NCI-H187 (cell line): ENCODE measurements around the gene DOP1A.

ENCODE experiments used
- DNase-seq, 2 experiments: peaks; one replicate each; lab custom pipeline; 2025; lab: John Stamatoyannopoulos, UW

The DOP1A gene

DNA sequence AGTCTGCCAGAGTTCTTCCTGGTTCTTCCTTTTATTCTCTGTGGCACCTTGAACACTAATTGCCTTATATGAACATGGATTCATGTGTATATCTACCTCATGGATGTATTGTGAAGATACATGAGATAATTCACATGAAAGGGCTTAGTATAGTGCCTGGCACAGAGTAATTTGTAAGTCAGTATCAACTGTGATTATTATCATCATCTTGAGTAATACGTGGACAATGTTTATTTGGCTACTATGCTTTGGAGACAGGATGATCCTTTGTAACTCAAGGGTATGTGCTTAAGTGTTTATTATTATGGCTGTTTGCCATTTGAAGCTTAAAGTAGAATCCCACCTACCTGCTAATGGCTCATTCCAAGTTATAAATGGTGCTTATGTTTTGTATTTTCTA lies 16.0 kb downstream of the DOP1A start:
- DNase-seq, result no peak

DNA sequence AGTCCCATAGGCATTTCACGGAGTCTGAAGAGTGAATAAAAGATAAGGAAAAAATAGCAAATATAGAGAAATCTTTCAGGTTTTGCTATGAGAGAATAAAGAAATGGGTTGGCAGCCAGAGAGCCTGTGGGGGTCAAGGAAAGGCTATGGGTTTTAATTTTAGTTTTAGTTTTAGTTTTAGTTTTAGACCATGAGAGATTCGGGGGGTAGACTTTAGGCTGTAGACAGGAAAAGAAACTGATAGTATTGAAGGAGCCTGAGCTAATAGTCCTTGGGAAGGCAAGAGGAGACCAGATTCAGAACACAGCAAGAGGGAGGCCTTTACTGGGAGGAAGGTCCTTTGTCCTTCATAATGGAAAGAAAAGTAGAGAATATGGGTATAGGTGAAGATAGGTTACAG lies 19.3 kb downstream of the DOP1A start:
- DNase-seq, result no peak

DNA sequence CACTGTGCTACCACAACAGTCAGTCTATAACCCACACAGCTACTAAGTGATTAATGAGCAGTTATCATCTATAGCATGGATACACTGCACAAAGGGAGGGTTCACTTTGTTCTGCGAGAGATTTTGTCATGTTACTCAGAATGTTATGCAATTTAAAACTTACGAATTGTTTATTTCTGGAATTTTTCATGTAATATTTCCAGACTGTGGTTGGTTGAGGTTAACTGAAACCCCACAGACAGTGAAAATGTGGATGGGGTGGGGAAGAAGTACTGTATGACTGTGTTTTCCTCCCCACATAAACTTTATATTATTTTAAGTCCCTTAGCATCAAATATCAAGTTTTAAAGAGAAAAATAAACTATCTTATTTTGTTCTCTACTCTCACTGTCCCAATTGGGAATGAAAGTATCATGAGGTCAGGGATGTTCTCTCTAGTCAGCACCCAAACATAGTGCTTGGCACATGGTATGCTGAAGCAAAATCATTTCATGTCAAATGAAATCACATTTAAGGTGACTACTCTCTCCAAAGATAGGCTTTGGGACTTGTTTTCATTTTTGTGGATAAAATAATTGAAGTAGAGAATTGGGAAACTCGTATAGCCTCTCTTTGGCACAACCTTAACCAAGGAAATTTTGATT lies 25.4 kb downstream of the DOP1A start:
- DNase-seq, result no peak

DNA sequence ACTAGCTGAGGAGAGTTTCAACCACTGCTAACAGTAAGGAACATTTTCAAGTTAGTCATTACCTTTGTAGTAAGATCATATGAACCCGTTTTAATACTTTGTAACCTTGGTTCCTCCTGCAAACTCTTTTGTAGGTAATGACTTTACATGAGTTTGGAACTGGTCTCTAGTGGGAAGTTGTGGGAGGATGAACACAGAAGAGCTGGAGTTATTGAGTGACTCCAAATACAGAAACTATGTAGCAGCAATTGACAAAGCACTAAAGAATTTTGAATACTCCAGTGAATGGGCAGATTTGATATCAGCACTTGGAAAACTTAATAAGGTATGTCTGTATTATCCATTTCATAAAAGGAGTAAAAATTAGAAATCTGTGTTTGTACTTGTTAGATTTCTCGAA lies 29.3 kb downstream of the DOP1A start:
- DNase-seq, result no peak

DNA sequence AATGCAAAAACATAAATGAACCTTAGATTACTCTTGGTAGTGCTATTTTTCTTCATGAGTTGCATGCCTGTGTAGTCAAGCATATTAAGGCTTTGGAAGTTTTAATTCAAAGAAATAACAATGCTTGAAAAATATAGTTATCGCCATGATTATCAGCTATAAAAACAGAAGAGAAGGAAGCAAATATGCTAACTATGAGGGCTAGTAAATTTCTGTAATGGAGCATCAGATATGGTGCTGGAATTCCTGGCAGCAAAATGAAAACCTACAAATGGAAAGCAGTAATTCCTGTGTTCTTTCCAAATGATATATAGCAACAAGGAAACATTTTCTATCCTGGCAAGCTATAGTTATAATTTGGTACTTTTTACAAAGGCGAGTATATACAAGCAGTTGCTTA lies 29.7 kb downstream of the DOP1A start:
- DNase-seq, result no peak

DNA sequence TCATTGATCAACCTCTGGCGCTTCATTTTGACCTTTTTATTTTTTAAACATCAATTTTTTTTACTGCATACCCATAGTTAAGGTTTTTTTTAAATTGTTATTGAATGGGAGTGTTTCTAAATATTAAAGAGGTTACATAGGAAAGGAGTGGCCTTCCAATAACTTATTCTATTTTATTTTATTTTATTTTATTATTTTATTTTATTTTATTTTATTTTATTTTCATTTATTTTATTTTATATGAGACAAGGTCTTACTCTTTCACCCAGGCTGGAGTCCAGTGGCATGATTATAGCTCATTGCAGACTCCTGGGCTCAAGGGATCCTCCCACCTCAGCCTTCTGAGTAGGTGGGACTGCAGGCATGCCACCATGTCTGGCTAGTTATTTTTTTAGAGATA lies 30.2 kb downstream of the DOP1A start:
- DNase-seq, result no peak

DNA sequence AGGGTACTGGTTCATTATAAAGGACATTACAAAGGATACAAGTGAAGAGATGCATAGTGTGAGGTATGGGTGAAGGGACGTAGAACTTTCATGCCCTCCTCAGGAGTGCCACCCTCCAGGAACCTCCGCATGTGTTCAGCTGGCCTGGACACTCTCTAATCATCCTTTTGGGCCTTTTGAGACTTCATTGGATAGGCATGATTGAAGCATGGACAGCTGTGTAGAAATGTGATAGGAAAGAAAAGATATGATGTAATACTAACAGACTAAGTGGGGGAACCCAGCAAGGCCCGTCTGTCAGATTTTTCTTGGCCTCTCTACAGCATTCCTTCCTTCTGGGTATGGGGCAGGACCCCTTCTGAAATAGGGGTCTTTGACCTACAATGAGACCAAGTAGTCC lies 31.1 kb downstream of the DOP1A start:
- no peak for DNase-seq

DNA sequence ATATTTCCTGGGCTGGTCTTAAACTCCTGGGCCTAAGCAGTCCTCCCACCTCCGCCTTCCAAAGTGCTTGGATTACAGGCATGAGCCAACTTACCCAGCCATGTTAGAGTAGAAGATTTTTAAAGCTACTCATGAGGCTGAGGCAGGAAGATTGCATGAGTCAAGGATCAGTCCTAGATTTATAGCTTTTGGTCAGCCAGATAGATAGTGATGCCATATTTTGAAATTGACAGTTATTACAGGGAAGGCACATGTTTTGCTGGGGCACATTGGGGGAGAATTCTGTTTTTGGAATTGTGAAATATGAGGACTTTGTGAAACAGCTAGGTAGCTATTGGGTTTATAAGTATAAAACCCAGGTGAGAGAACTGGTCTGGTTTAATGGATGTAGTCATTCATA lies 40.9 kb downstream of the DOP1A start:
- no peak for DNase-seq

DNA sequence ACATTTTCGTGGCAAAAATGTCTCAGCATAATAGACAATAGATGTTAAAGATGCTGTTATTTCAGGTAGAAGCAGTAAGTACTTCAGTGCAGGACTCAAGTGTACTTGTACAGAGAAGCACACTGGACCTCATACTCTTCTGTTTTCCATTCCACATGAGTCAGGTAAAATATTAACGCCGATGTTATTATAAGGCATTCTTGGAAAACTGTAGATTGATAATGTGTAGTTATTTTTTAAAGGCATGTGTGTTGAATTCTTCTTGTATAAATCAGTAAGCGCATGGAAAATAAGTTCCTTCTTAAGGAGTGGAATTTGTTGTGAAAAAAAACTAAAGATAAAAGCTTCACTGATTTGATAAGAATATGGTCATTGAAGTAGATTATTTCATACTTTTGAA lies 45.8 kb downstream of the DOP1A start:
- DNase-seq, result no peak

DNA sequence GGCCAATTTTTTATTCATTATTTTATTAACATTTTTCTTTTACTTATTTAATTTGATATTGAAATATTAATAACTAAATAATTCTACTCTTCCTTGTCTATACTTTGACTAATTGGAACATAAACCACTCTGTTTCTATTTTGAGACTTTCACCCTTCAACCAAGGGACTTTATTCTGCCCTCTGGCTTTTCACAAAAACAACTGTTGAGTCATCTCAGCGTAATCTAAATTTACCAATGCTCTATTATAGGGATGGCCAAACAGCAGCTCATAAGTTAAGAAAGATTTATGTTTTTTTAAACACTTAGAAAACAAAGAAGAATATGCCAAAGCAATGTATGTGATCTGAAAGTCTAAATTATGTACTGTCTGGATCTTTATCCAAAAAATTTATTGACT lies 46.7 kb downstream of the DOP1A start:
- DNase-seq, result no peak

DNA sequence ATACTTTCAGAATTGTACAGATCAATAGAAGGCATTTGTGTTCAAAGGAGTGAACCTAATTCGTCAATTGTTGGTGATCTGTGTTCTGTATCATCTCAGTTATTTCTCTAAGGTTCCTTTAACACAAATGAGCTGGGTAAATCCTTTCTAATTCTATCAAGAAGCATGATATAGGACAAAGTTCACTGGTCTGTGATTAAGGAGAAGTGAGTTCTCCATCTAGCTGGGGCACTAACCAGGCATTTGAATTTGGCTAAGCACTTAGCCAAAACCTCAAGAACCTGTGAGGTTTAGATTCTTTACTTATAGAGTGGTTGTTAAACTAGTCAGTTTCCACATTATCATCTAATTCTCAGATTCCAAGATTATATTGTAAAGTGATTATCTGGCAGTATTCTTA lies 50.3 kb downstream of the DOP1A start:
- no peak for DNase-seq

DNA sequence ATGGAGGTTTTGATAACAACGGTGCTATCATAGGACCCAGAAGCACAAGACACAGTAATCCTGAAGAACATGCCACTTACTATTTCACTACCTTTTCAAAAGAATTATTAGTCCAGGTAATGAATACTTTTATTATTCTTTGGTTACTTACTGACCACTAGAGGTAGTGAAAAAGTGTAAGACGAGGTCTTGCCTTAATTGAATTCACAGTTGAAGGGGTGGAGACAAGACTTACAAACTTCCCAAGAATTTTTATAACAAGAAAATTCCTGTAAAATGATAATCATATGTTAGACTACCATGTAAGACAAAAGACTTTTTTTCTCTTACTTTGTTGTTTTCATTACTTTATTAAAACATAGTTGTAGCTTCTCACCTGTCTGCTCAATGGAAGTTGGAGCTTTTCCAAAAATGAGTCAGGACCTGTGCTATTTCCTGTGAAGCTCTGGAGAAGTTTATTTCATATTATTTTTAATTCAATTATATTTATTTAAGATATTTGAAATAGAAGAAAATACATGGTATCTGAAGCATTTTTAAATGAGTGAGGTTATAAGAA lies 52.4 kb downstream of the DOP1A start:
- no peak for DNase-seq

DNA sequence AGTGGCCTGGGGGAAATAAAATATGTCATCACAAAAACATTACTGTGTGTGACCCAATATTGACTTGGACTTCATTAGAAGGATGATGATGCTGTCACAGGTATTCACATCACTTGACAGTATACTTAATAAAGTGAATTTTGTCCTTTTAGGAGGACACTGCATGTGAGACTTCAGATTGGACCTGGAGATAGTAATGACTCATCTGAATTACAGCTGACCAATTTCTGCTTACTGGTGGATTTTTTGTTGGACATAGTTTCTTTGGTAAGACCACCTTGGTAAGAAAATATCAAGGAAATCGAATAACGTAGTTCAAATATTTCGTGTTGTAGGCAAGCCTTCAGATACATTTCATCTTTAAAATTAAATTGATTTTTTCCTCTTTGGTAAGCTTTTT lies 57.1 kb downstream of the DOP1A start:
- DNase-seq, result no peak

DNA sequence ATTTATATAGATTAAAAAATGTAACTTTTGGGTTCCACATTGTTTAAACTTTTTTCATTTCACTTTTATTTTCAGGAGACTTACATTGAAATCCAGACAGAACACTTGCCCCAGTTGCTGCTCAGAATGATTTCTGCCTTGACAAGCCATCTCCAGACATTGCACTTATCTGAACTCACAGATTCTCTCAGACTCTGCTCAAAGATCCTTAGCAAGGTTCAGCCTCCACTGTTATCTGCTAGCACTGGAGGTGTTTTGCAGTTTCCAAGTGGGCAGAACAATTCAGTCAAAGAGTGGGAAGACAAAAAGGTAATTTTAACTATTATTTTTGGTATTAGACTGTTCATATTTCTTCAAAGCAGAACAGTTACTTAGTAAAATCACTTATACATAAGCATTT lies 58.0 kb downstream of the DOP1A start:
- no peak for DNase-seq

DNA sequence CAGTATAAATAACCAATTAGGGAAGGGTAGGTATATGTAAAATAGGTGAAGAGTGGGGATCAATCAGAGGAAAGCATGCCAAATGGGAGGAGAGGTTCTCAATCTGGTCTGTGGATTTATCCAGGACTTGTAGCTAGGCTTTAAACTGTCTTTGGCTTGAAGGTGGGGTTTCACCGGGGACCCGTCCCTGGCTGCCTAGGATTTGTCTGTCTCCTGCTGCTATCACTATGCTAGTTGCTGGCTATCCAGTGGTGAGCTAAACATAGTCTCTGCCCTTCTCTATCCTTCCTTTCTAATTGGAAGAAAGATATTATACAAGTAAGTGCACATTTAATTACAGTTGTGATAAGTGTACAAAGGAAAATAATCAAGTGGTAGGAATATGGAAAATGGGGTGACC lies 58.8 kb downstream of the DOP1A start:
- no peak for DNase-seq

DNA sequence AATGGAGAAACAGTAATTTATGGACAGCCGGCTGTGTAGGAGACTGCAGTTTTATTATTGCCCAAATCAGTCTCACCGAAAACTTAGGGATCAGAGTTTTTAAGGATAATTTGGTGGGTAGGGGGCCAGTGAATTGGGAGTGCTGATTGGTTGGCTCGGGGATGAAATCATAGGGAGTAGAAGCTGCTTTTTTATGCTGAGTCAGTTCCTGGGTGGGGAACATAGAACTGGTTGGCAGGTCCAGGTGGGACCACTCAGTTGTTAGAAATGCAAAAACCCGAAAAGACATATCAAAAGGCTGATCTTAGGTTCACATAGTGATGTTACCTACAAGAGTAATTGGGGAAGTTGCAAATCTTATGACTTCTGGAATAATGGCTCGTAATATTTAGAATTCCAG lies 59.3 kb downstream of the DOP1A start:
- no peak for DNase-seq

DNA sequence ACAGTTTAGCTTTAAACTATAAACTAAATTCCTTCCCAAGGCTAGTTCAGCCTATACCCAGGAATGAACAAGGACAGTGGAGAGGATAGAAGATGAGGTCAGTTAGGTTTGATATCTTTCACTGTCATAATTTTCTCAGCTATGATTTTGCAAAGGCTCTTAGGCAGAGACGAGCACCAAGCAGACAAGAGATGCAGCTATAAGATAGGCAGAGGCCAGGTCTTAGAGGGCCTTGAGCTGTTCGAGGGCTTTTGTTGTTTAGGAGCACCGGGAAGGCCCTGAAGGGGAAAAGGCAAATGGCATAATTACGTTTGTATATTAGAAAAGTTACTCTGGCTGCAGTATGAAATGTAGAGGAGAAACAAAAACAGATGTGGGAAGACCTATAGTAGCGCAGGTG lies 59.8 kb downstream of the DOP1A start:
- no peak for DNase-seq

DNA sequence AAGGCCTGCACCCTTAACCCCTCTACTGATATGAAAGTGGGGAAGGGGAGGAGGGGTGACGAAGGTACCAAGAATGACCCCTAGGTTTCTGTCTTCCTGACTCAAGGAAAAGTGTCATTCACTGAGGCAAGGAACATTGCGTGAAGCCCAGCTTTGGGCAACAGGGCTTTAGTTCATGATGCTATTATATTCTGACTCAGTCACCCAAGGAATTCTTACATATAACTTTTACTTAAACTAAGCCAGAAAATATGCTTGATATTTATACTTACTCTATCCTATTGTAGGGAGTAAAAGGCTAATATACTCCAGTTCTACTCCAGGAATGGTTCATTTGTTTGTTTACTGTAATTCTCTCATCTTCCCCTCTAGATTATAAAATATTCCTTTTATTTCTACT lies 60.5 kb downstream of the DOP1A start:
- no peak for DNase-seq

DNA sequence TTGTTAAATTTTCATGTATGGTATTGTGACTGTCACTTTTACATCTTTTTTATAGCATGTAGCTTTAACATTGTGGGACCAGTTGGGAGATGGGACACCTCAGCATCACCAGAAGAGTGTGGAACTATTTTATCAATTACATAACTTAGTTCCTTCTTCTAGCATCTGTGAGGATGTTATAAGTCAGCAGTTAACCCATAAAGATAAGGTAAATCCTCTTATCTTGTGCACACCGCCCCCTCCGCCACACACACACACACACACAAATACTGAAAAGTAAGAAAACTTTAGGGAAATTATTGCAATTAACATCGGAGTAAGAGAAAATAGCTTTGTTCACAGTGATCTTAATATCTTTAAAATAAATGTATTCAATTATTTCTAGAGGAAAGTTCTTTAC lies 64.7 kb downstream of the DOP1A start:
- DNase-seq, result no peak

DNA sequence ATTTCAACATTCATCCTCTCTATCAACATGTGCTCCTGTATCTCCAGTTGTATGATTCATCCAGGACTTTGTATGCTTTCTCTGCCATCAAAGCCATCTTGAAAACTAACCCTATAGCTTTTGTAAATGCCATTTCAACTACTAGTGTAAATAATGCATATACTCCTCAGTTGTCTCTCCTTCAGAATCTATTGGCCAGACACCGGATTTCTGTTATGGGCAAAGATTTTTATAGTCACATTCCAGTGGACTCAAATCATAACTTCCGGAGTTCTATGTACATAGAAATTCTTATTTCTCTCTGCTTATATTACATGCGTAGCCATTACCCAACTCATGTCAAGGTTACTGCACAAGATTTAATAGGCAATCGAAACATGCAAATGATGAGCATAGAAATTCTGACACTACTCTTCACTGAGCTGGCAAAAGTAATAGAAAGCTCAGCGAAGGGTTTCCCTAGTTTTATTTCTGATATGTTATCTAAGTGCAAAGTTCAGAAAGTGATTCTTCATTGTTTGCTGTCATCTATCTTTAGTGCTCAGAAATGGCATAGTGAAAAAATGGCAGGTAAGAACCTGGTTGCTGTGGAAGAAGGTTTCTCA lies 70.7 kb downstream of the DOP1A start:
- no peak for DNase-seq

DNA sequence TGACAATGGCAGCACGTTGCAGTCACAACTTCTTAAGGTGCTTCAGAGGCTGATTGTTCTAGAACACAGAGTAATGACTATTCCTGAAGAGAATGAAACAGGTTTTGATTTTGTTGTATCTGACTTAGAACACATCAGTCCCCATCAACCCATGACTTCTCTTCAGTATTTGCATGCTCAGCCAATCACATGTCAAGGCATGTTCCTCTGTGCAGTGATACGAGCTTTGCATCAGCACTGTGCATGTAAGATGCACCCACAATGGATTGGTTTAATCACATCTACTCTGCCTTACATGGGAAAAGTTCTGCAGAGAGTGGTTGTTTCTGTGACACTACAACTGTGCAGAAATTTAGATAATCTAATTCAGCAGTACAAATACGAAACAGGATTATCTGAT lies 71.3 kb downstream of the DOP1A start:
- DNase-seq, result no peak

DNA sequence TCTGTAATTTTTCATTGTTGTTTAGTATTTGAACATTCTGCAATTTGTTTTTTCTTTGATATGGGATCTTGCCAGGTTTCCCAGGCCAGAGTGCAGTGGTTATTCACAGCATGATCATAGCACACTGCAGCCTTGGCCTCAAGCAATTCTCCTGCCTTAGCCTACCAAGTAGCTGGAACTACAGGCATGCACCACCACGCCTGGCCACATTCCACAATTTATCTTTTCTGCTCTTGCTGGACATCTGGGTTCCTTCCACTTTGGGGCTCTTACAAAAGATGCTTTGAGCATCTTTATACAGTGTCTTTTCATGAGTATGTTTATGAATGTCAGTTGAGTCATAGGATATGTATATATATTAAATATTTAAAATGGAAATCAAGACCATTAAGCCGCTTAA lies 83.6 kb downstream of the DOP1A start:
- no peak for DNase-seq

DNA sequence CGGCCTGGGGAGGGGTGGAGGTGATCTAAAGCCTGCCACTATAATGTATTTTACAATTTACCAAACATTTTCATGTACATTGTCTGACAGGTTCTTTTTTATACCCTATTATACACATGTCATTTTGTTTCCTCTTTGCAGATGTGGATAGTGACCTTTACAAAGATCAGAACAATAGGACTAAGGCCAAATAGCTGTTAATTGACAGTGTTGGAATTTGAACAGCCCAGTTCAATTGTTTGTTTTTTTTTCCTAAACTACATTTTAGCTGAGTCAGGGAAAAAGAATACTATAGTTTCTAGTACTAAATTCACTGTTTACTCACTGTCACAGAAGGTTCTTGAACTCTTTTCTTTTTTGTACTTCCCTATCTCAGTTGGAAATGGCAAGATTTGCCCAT lies 85.4 kb downstream of the DOP1A start:
- no peak for DNase-seq

DNA sequence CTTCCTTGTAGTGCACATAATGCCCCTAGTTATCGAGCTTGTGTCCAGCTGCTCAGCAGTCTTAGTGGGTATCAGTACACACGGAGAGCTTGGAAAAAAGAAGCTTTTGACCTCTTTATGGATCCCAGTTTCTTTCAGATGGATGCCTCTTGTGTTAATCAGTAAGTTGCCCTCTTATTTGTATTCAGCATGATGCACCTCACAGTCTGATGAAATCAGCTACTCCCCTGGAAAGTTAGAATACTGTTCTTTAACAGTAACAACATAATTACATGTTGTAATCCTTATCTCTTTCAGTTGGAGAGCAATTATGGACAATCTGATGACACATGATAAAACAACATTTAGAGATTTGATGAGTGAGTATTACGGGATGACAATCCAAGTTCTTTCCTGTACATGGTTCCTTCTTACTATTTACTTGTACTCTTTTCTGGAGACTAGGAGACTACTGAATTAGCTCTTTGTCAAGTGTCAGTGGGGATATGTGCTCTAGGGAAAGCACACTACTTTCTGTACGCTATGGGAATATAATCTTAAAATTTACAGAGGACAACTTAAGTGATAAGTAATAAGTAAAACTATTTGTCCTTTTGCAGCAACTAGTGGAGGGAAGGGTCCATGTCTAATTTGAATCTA lies 86.5 kb downstream of the DOP1A start:
- no peak for DNase-seq
